Ovary (tissue), 3 donors: ENCODE data around the gene TGDS.

Source experiments
- EP300 ChIP-seq: sonication (generic); formaldehyde crosslinking; IDR thresholded peaks from one replicate; pipeline ENCODE4 v1.6.1; 2017; ENCODE audit warnings: antibody characterized with exemption
- POLR2A ChIP-seq: fragments of 450-650 bp; IDR thresholded peaks from one replicate; pipeline ENCODE4 v1.6.1; 2017; ENCODE audit warnings: antibody characterized with exemption, mild to moderate bottlenecking, moderate library complexity
- TF ChIP-seq, protein P1 (sequence below), 3 donors: fragments of 450-650 bp in 2 of 3; fragments of 200-600 bp in 1 of 3; IDR thresholded peaks; one replicate each; pipeline versions ENCODE4 v1.5.1 to v1.8.0; 2016 to 2022; ENCODE audit warnings: antibody characterized with exemption in 3 of 3, mild to moderate bottlenecking in 1 of 3
- donor health status: DM: no; HTN: no; CAD: no.

- TF ChIP-seq POLR2A (no peak), EP300 (no peak)
- TF ChIP-seq, protein P1, sequence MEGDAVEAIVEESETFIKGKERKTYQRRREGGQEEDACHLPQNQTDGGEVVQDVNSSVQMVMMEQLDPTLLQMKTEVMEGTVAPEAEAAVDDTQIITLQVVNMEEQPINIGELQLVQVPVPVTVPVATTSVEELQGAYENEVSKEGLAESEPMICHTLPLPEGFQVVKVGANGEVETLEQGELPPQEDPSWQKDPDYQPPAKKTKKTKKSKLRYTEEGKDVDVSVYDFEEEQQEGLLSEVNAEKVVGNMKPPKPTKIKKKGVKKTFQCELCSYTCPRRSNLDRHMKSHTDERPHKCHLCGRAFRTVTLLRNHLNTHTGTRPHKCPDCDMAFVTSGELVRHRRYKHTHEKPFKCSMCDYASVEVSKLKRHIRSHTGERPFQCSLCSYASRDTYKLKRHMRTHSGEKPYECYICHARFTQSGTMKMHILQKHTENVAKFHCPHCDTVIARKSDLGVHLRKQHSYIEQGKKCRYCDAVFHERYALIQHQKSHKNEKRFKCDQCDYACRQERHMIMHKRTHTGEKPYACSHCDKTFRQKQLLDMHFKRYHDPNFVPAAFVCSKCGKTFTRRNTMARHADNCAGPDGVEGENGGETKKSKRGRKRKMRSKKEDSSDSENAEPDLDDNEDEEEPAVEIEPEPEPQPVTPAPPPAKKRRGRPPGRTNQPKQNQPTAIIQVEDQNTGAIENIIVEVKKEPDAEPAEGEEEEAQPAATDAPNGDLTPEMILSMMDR (IDR thresholded peaks at IDR 0.05), result no peak
Measured at GRCh38 chr13:94632226-94632980, 36.5 kb upstream of the TGDS start.
